H1 (cell line): ENCODE results near the gene ATG16L2. TPM values are rescaled to one million over a fixed set of nuclear protein-coding genes. Genes with fewer than 3 reads are reported as not detected.

Experiments used
- CTCF ChIA-PET: fragments of 300-600 bp; sonication (Branson Sonifier 250); formaldehyde crosslinking; loops from one replicate; lab custom pipeline; 2021; ENCODE audit not compliant: partially characterized antibody; lab: Charles Lee
- POLR2A ChIA-PET: fragments of 300-600 bp; sonication (Branson Sonifier 250); formaldehyde crosslinking; loops from one replicate; lab custom pipeline; 2021; ENCODE audit warnings: inconsistent platforms; ENCODE audit not compliant: partially characterized antibody; lab: Charles Lee
- DNase-seq, 2 experiments: peaks; one replicate each; pipeline versions ENCODE4 v3.0.0 to v3.0.0-alpha.2; 2010 to 2022; ENCODE audit warnings: low spot score in 2 of 2, low read depth in 1 of 2, mixed read lengths in 1 of 2
- FAIRE-seq: peaks from 2 replicates; lab custom pipeline; 2011; peaks lifted over from hg19 to GRCh38; lab: Jason Lieb, UNC
- H2AFZ ChIP-seq: 2 replicates; pipeline ENCODE4 v1.8.1; 2012; ENCODE audit warnings: low read length, inconsistent platforms
- H2AK5ac ChIP-seq: 2 replicates; pipeline ENCODE4 v1.6.1; 2013; ENCODE audit warnings: low read depth, low read length
- H2BK120ac ChIP-seq: replicated peaks from 2 replicates; pipeline ENCODE3; 2013; ENCODE audit warnings: low read depth, low read length, inconsistent platforms
- H2BK12ac ChIP-seq: 2 replicates; pipeline ENCODE4 v1.6.1; 2013; ENCODE audit warnings: low read depth, low read length
- H2BK15ac ChIP-seq: 2 replicates; pipeline ENCODE4 v1.6.1; 2013; ENCODE audit warnings: low read length
- H2BK20ac ChIP-seq: 2 replicates; pipeline ENCODE4 v1.6.1; 2013; ENCODE audit warnings: low read length
- H2BK5ac ChIP-seq: 2 replicates; pipeline ENCODE4 v1.6.1; 2013; ENCODE audit warnings: low read depth, low read length
- H3K14ac ChIP-seq: 2 replicates; pipeline ENCODE4 v1.6.1; 2013; ENCODE audit warnings: inconsistent platforms; ENCODE audit not compliant: insufficient read length
- H3K18ac ChIP-seq: 2 replicates; pipeline ENCODE4 v1.6.1; 2013; ENCODE audit warnings: low read length; ENCODE audit errors: extremely low read depth
- H3K23ac ChIP-seq: 2 replicates; pipeline ENCODE4 v1.6.1; 2013; ENCODE audit warnings: inconsistent platforms; ENCODE audit not compliant: insufficient read length
- H3K23me2 ChIP-seq: 2 replicates; pipeline ENCODE4 v1.6.1; 2013; ENCODE audit warnings: low read depth, low read length
- H3K27ac ChIP-seq: 2 replicates; pipeline ENCODE4 v1.6.1; 2011; ENCODE audit warnings: low read depth, low read length, inconsistent platforms
- H3K27me3 ChIP-seq, 4 experiments: replicated peaks in 1 of 4; 1 replicate in 1 of 4; 2 replicates in 3 of 4; pipeline versions ENCODE4 v1.6.1 to v1.8.1; 2011 to 2013; ENCODE audit warnings: low read length in 3 of 4, mild to moderate bottlenecking in 3 of 4, inconsistent platforms in 2 of 4, mixed read lengths in 2 of 4, moderate library complexity in 1 of 4; ENCODE audit not compliant: control insufficient read depth in 3 of 4, insufficient read depth in 3 of 4; ENCODE audit errors: extremely low read depth in 1 of 4
- H3K36me3 ChIP-seq, 4 experiments: 2 replicates each; pipeline versions ENCODE4 v1.6.1 to v1.8.1; 2011 to 2013; ENCODE audit warnings: mild to moderate bottlenecking in 4 of 4, low read length in 3 of 4, moderate library complexity in 2 of 4, control low read depth in 1 of 4, inconsistent platforms in 1 of 4; ENCODE audit not compliant: insufficient read depth in 4 of 4, control insufficient read depth in 2 of 4
- H3K4ac ChIP-seq: replicated peaks from 2 replicates; pipeline ENCODE3; 2013; ENCODE audit warnings: low read length, low read depth, mixed read lengths, inconsistent platforms; ENCODE audit not compliant: insufficient read length
- H3K4me1 ChIP-seq, 4 experiments: replicated peaks in 1 of 4; 1 replicate in 1 of 4; 2 replicates in 3 of 4; pipeline versions ENCODE4 v1.6.1 to v1.8.1; 2011 to 2013; ENCODE audit warnings: low read length in 3 of 4, inconsistent platforms in 2 of 4, mixed read lengths in 1 of 4; ENCODE audit not compliant: insufficient read depth in 4 of 4, control insufficient read depth in 3 of 4
- H3K4me2 ChIP-seq, 2 experiments: 2 replicates each; pipeline versions ENCODE4 v1.6.1 to v1.8.1; 2011 to 2013; ENCODE audit warnings: low read depth in 2 of 2, low read length in 2 of 2, control low read depth in 1 of 2, inconsistent platforms in 1 of 2, mild to moderate bottlenecking in 1 of 2; ENCODE audit not compliant: insufficient read depth in 1 of 2
- H3K4me3 ChIP-seq, 4 experiments: fragments of 200-600, 300-600 bp in 1 of 4; sonication (generic), shearing (Covaris generic), sonication (Bioruptor Twin) in 1 of 4; 2 replicates each; pipeline versions ENCODE4 v1.5.1 to v1.8.1; 2011 to 2016; ENCODE audit warnings: low read length in 4 of 4, low read depth in 3 of 4, control low read depth in 2 of 4, inconsistent platforms in 2 of 4, mild to moderate bottlenecking in 2 of 4, mixed read lengths in 1 of 4, moderate library complexity in 1 of 4; ENCODE audit not compliant: insufficient read depth in 2 of 4; ENCODE audit errors: extremely low read depth in 1 of 4
- H3K56ac ChIP-seq: replicated peaks from 2 replicates; pipeline ENCODE3; 2013; ENCODE audit warnings: low read depth, mild to moderate bottlenecking, mixed read lengths, low read length, inconsistent platforms; ENCODE audit not compliant: insufficient read length
- H3K79me1 ChIP-seq: 2 replicates; pipeline ENCODE4 v1.6.1; 2013; ENCODE audit warnings: low read depth, low read length, control low read depth
- H3K79me2 ChIP-seq, 2 experiments: 2 replicates each; pipeline versions ENCODE4 v1.6.1 to v1.8.1; 2012 to 2013; ENCODE audit warnings: low read length in 2 of 2, mild to moderate bottlenecking in 2 of 2, inconsistent platforms in 1 of 2; ENCODE audit not compliant: insufficient read depth in 2 of 2, control insufficient read depth in 1 of 2
- H3K9ac ChIP-seq, 4 experiments: replicated peaks in 1 of 4; 1 replicate in 1 of 4; 2 replicates in 3 of 4; pipeline versions ENCODE4 v1.6.1 to v1.8.1; 2011 to 2013; ENCODE audit warnings: low read depth in 3 of 4, low read length in 3 of 4, control low read depth in 2 of 4, mild to moderate bottlenecking in 2 of 4, moderate library complexity in 2 of 4, inconsistent platforms in 1 of 4; ENCODE audit errors: extremely low read depth in 1 of 4
- H3K9me3 ChIP-seq, 2 experiments: 2 replicates each; pipeline versions ENCODE4 v1.6.1 to v1.8.1; 2012 to 2013; ENCODE audit warnings: mild to moderate bottlenecking in 2 of 2, moderate library complexity in 2 of 2, control low read depth in 1 of 2, inconsistent platforms in 1 of 2, low read depth in 1 of 2, low read length in 1 of 2, mixed read lengths in 1 of 2; ENCODE audit not compliant: insufficient read depth in 2 of 2
- H4K20me1 ChIP-seq, 2 experiments: replicated peaks in 1 of 2; 2 replicates each; pipeline versions ENCODE3 to v1.8.1; 2011 to 2013; ENCODE audit warnings: inconsistent platforms in 2 of 2, low read length in 2 of 2, mild to moderate bottlenecking in 1 of 2; ENCODE audit not compliant: insufficient read depth in 2 of 2, control insufficient read depth in 1 of 2
- H4K5ac ChIP-seq: 2 replicates; pipeline ENCODE4 v1.6.1; 2013; ENCODE audit warnings: low read length, low read depth, mixed read lengths, inconsistent platforms; ENCODE audit not compliant: insufficient read length
- H4K8ac ChIP-seq: 2 replicates; pipeline ENCODE4 v1.8.0; 2013; ENCODE audit warnings: mild to moderate bottlenecking, moderate library complexity, low read length, inconsistent platforms; ENCODE audit not compliant: insufficient read depth; ENCODE audit errors: extremely low read depth
- H4K91ac ChIP-seq: replicated peaks from 2 replicates; pipeline ENCODE3; 2013; ENCODE audit warnings: low read length, mixed read lengths, inconsistent platforms; ENCODE audit not compliant: insufficient read length
- BACH1 ChIP-seq: IDR thresholded peaks from 2 replicates; pipeline ENCODE4 v1.6.1; 2012; ENCODE audit warnings: low read length, improper control_type of control experiment
- JUND ChIP-seq: IDR thresholded peaks from 2 replicates; pipeline ENCODE4 v1.6.1; 2011; ENCODE audit warnings: mild to moderate bottlenecking, improper control_type of control experiment, low read length
- KDM4A ChIP-seq: IDR thresholded peaks from one replicate; pipeline ENCODE4 v1.7.1; 2012; ENCODE audit warnings: low read depth, mild to moderate bottlenecking, moderate library complexity, low read length, inconsistent platforms; ENCODE audit not compliant: severe bottlenecking
- PHF8 ChIP-seq: fragments of 200-600 bp; sonication (generic); conservative IDR thresholded peaks from 2 replicates; pipeline ENCODE4 v1.7.1; 2012; ENCODE audit warnings: low read depth, mild to moderate bottlenecking, inconsistent platforms, low read length, moderate library complexity
- POLR2AphosphoS5 ChIP-seq: IDR thresholded peaks from 2 replicates; pipeline ENCODE4 v1.6.1; 2011; ENCODE audit warnings: low read depth, low read length
- RAD21 ChIP-seq, 2 experiments: IDR thresholded peaks in 1 of 2; conservative IDR thresholded peaks in 1 of 2; 2 replicates each; pipeline ENCODE4 v1.6.1; 2011; ENCODE audit warnings: low read depth in 2 of 2, low read length in 2 of 2, improper control_type of control experiment in 1 of 2, inconsistent platforms in 1 of 2, mild to moderate bottlenecking in 1 of 2, moderate library complexity in 1 of 2
- RFX5 ChIP-seq: IDR thresholded peaks from 2 replicates; pipeline ENCODE4 v1.6.1; 2011; ENCODE audit warnings: low read depth, low read length, improper control_type of control experiment, borderline replicate concordance
- SIRT6 ChIP-seq: IDR thresholded peaks from one replicate; pipeline ENCODE4 v1.7.1; 2012; ENCODE audit warnings: low read length, inconsistent platforms
- SIX5 ChIP-seq: IDR thresholded peaks from 2 replicates; pipeline ENCODE4 v1.6.1; 2011; ENCODE audit warnings: mild to moderate bottlenecking, low read depth, low read length
- SP4 ChIP-seq: IDR thresholded peaks from 2 replicates; pipeline ENCODE4 v1.6.1; 2012; ENCODE audit warnings: low read length, inconsistent platforms
- SRF ChIP-seq: IDR thresholded peaks from 2 replicates; pipeline ENCODE4 v1.6.1; 2011; ENCODE audit warnings: mild to moderate bottlenecking, low read depth, low read length, moderate library complexity
- SUZ12 ChIP-seq: fragments of 200-600 bp; sonication (generic); IDR thresholded peaks from 2 replicates; pipeline ENCODE4 v1.6.1; 2012; ENCODE audit warnings: mild to moderate bottlenecking, inconsistent platforms, low read length, moderate library complexity, mixed read lengths
- TBP ChIP-seq: IDR thresholded peaks from 2 replicates; pipeline ENCODE4 v1.6.1; 2011; ENCODE audit warnings: low read depth, low read length, improper control_type of control experiment
- WGBS, 2 experiments: shearing (Covaris generic) in 1 of 2; methylation state at CpG; one replicate each; pipeline versions ENCODE4 v1.1.6 to v1.1.7; 2013 to 2015; ENCODE audit warnings: low lambda C conversion rate in 2 of 2, mixed read lengths in 2 of 2, inconsistent platforms in 1 of 2, low coverage in 1 of 2, missing lambda C conversion rate in 1 of 2; ENCODE audit not compliant: insufficient replicate concordance in 2 of 2, insufficient coverage in 1 of 2, insufficient read length in 1 of 2; ENCODE audit errors: extremely low coverage in 1 of 2, missing lambda C conversion rate in 1 of 2; 5-methylcytosine and 5-hydroxymethylcytosine counted together
- polyA plus RNA-seq, 7 experiments: library from polyadenylated mRNA; depleted of rRNA in 3 of 7; stranded (reverse) in 5 of 7; unstranded in 2 of 7; fragments of >200 nt in 5 of 7; fragments of 200-250 nt in 2 of 7; gene quantifications; 1 replicate in 5 of 7; 2 replicates in 1 of 7; 4 replicates in 1 of 7; pipeline versions ENCODE4 v1.2.1 to v1.2.3, GENCODE V29; 2011 to 2013; ENCODE audit warnings: missing spikeins in 2 of 7, mixed read lengths in 2 of 7
- total RNA-seq: library from RNA; stranded (reverse); fragmentation: NEBNext Ultra II Directional; extraction: Animal tissue kit (Norgen Biotek cat#: 25700); gene quantifications from 2 replicates; pipeline ENCODE4 v1.2.1, GENCODE V29; 2021

ATG16L2 gene
- total and polyA plus RNA-seq, 2 of the 8 experiments (the other 6 are each of a cell fraction or from before 2014, with no cell fraction given): 11.0 to 18.5 TPM

- Histone ChIP-seq H3K18ac (no peak overlapping the region), H3K9me3 (no peaks in the 10 kb centered on the region), H3K4me3 (no peak overlapping the region), H2BK12ac (no peak overlapping the region), H3K36me3 (no peaks in the 10 kb centered on the region; a peak in 1 of 8 replicates), H3K4ac (no peak overlapping the region), H3K9ac (no peak overlapping the region), H3K56ac (no peak overlapping the region), H3K27ac (no peak overlapping the region), H3K27me3 (peaks cover 0 to 13% (median 9%) of the 10 kb centered on the region in 4 experiments; a peak in 6 of 7 replicates), H2BK5ac (no peak overlapping the region), H3K4me2 (no peak overlapping the region), H3K23me2 (peaks cover 5% of the 10 kb centered on the region; the same call in 1 of the 2 replicates), H2BK20ac (no peak overlapping the region), H2AFZ (no peak overlapping the region), H2BK15ac (no peak overlapping the region), H4K20me1 (peaks cover 0 to 2% of the 10 kb centered on the region in 2 experiments), H3K4me1 (peaks cover 3 to 9% (median 6%) of the 10 kb centered on the region in 4 experiments), H4K5ac (no peak overlapping the region), H3K79me2 (no peaks in the 10 kb centered on the region), H3K79me1 (no peaks in the 10 kb centered on the region), H3K14ac (no peak overlapping the region), H2BK120ac (no peak overlapping the region), H3K23ac (no peak overlapping the region), H2AK5ac (no peak overlapping the region), H4K8ac (no peak overlapping the region), H4K91ac (no peak overlapping the region)
- POLR2A ChIA-PET: interaction anchor here (0.9 to 1.4 kb wide), 2 partner anchors 9 to 95 kb away, joined by 3 read pairs; no protein-coding TSS in a partner anchor
- FAIRE-seq (no peak), DNase-seq (no peak)
- CTCF ChIA-PET: interaction anchor here (0.8 to 11.9 kb wide), 11 partner anchors 12 to 463 kb away, joined by 3 to 258 read pairs (median 6); partner anchors contain the start of gene FCHSD2
- WGBS, 2 experiments: 91% methylated on average over 8 of the region's 8 CpGs; no CpG with 5 or more reads in 1 of the 2 experiments
- TF ChIP-seq SIX5: no peak
- TF ChIP-seq JUND: no peak
- no peak for TF ChIP-seq PHF8
- no peak for TF ChIP-seq SP4
- TF ChIP-seq TBP: no peak
- no peak for TF ChIP-seq SRF
- TF ChIP-seq SUZ12: no peak
- TF ChIP-seq RAD21 (IDR thresholded peaks at IDR 0.05 in 1 of 2, conservative IDR thresholded peaks at IDR 0.05 in 1 of 2; ENCODE audit: low read depth in 2 of 2, low read length in 2 of 2): no peak
- no peak for TF ChIP-seq SIRT6
- TF ChIP-seq BACH1: no peak
- TF ChIP-seq POLR2AphosphoS5: no peak
- TF ChIP-seq RFX5: no peak
- TF ChIP-seq KDM4A: no peak
Measured at GRCh38 chr11:72826942-72827480, 12.8 kb downstream of the ATG16L2 start.
